HL-60/S4 treated with phorbol 12-myristate 13-acetate at 8.2 ng/mL for 4 days and 3 days (cell line): ENCODE data around the gene BNIP5.
"Not testable (repeated sequence)": the region's sequence is repeated elsewhere in the genome, so short reads cannot be mapped to it uniquely, and the experiment has no call there.

ENCODE experiments used
- in situ Hi-C: fragments of 300-500 bp; cut with MboI; formaldehyde crosslinking; loops from 2 replicates; pipeline ENCODE4 v1.15.0; 2022; ENCODE audit warnings: low sequenced_read_pairs

BNIP5 gene

GRCh38 chr6:36345681-36346466, 9.2 kb upstream of the BNIP5 start:
- in situ Hi-C loops = no loop called here

- in situ Hi-C loops = no loop called here
Measured at GRCh38 chr6:36343109-36343680, 6.5 kb upstream of the BNIP5 start.

- in situ Hi-C loops = no loop called here
Measured at GRCh38 chr6:36340618-36341454, 4.1 kb upstream of the BNIP5 start.

DNA sequence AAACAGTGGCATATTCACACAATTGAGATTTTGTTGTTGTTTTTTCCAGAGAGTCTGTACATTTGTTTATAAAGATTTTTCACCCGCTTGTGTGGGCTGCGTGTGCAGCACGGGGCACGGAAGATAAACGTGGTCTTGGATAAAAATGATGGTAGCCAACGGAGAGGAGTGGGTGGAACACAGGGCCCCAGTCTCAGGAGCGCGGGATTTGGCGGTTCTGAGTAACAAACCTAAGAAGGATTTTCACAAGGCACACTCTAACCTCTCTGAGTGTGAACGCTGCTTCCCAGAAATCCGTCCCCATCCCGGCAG, 3.6 kb upstream of the BNIP5 start:
- in situ Hi-C loops = no loop called here

- in situ Hi-C loops = no loop called here
Measured at GRCh38 chr6:36339146-36339545, 2.5 kb upstream of the BNIP5 start.

- in situ Hi-C loops = not testable (repeated sequence)
Measured at GRCh38 chr6:36338223-36338622, 1.5 kb upstream of the BNIP5 start.

DNA sequence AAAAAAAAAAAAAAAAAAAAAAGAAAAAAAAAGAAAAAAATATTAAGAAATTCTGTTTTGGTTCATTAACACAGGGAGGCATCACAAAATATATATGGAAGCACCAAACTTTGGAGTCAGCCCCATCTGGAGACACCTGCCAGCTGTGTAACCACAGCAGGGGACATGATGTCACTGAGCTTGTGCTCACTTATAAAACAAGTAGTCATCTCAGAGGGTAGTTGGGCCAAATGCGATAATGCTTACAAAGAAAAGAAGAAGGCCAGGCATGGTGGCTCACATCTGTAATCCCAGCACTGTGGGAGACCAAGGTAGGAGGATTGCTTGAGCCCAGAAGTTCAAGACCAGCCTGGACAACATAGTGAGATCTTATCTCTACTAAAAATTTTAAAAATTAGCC, 1.1 kb upstream of the BNIP5 start:
- in situ Hi-C loops = no loop called here

GRCh38 chr6:36336208-36336710, 429 bp downstream of the BNIP5 start:
- in situ Hi-C loops = no loop called here

DNA sequence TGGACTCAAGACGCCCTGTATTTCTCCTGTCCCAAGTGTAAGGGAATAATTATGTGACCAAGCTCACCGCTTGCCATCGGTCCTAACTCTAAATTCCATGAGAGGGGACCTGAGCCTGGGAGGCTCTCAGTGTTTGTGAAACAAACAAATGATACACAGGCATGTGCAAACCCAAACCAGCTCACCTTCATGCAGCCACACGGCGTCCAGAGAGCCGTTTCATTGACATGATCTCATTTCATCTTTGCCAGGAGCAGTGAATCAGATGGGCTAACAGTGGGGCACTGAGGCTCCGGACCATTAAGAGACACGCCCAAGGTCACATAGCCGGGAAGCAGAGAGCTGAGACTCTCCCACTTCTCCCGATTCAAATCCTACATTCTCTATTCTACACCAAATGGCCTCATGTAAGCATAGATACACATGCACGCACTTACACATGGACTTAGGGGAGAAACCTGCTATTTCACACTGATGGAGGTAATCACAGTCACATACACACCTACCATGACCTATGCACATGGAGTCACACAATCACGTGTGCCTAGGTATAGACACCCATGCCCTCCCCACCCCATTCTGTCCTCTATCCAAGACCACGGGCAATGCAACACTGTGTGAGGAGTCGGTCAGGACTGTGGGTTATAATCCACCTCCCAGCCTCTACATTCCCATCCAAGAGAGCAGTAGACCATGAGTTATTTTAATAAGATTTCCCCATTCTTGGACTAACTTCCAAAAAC, 1.1 kb downstream of the BNIP5 start:
- in situ Hi-C loops = no loop called here

DNA sequence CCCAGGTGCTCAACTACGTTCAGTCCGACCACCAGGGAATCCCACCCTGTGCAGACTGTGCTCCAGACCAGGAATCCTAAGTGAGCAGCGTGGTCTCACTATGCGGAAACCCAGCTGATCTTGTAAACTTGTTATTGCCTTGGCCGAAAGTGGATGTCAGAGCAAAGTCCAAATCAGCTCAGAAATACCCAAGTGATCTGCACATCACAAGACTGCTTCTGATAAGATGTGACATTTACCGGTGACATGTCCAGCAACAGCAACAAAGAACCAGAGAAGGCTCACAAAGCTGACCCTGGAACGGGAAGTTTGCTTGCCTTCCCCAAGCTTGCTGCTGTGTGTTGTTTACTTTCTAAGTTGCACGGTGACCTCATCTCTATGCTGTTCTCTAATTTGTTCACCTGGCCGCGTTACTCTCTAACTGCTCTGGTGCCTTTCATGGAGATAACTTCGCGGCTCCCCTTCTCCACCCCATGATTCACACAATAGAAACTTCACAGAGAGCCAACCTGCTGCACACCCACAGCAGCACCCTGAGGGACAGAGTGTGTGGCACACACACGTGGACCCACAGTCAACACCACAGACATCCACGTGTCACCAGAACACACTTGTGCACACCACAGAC, 1.7 kb downstream of the BNIP5 start:
- in situ Hi-C loops = no loop called here

GRCh38 chr6:36333931-36334725, 2.6 kb downstream of the BNIP5 start:
- in situ Hi-C loops = no loop called here

- in situ Hi-C loops = no loop called here
Measured at GRCh38 chr6:36333171-36333895, 3.4 kb downstream of the BNIP5 start.

GRCh38 chr6:36331381-36331780, 5.3 kb downstream of the BNIP5 start:
- in situ Hi-C loops = no loop called here

DNA sequence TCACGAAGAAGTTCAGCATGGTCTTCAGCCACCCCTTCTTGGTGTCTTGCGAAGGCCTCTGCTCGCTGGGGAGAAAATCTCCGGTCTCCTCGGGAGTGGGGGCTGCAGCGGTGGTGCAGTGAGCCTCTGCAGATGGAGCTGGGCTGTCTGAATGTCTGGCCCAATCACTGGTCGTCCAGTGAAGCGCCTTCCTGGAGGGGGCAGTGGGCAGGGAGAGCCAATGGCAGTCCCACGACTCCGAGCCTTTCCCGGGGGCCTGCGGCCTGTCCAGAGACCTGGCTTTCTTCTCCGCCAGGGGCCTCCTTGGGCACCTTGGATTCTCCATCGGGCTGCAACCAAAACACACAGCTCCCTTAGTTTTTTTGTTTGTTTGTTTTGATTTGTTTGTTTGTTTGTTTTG, 6.3 kb downstream of the BNIP5 start:
- in situ Hi-C loops = no loop called here

DNA sequence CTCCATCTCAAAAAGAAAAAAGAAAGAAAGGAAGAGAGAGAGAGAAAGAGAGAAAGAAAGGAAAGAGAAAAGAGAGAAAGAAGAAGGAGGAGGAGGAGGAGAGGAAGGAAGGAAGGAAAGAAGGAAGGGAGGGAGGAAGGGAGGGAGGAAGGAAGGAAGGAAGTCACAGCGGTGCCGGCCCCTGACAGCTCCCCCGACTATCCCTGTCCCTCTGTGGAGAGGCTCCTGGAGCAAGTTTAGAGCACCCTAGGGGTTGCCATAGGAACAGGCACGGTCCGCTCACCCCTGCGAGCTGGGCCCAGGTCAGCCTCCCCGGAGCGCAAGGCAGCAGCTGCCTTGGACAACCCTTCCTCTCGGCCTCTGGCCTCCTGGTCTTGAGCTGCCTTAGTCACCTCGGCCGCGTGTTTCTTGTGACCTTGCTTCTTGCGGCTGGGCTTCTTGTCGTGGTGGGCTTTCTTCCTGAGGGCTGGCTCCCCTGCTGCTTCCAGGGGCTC, 6.8 kb downstream of the BNIP5 start:
- in situ Hi-C loops = no loop called here

GRCh38 chr6:36328600-36328999, 8.1 kb downstream of the BNIP5 start:
- in situ Hi-C loops = no loop called here

- in situ Hi-C loops = no loop called here
Measured at GRCh38 chr6:36327919-36328236, 8.8 kb downstream of the BNIP5 start.

GRCh38 chr6:36327226-36327918, 9.3 kb downstream of the BNIP5 start:
- in situ Hi-C loops = no loop called here
